HG03354 (cell line): ENCODE measurements around the gene PLEKHA4.
"Not testable (repeated sequence)": the region's sequence is repeated elsewhere in the genome, so short reads cannot be mapped to it uniquely, and the experiment has no call there.

Experiments
- ATAC-seq: cut with Tn5 transposase; IDR thresholded peaks from one replicate; pipeline ENCODE4 v1.9.1; 2021; ENCODE audit warnings: mild to moderate bottlenecking; ENCODE audit not compliant: unreplicated experiment, poor library complexity, severe bottlenecking

PLEKHA4 gene

GRCh38 chr19:48807590-48808308 lies 60.7 kb downstream of the PLEKHA4 start:
- ATAC-seq, result no peak

- ATAC-seq, result no peak
Observed at GRCh38 chr19:48806818-48807589, 61.4 kb downstream of the PLEKHA4 start.

- ATAC-seq, result no peak
Observed at GRCh38 chr19:48806518-48806817, 61.9 kb downstream of the PLEKHA4 start.

- no peak for ATAC-seq
Observed at GRCh38 chr19:48805452-48805851, 63.0 kb downstream of the PLEKHA4 start.

GRCh38 chr19:48804496-48804895 lies 63.9 kb downstream of the PLEKHA4 start:
- ATAC-seq, result no peak

- ATAC-seq, result no peak
Observed at GRCh38 chr19:48802623-48803022, 65.8 kb downstream of the PLEKHA4 start.

GRCh38 chr19:48799358-48800300 lies 68.8 kb downstream of the PLEKHA4 start:
- ATAC-seq, result no peak

- no peak for ATAC-seq
Observed at GRCh38 chr19:48798937-48799336, 69.5 kb downstream of the PLEKHA4 start.

- ATAC-seq, result no peak
Observed at GRCh38 chr19:48797103-48797502, 71.3 kb downstream of the PLEKHA4 start.

GRCh38 chr19:48796298-48797083 lies 71.9 kb downstream of the PLEKHA4 start:
- no peak for ATAC-seq

- ATAC-seq, result no peak
Observed at GRCh38 chr19:48795685-48796070, 72.7 kb downstream of the PLEKHA4 start.

GRCh38 chr19:48795055-48795684 lies 73.2 kb downstream of the PLEKHA4 start:
- peak; percentile 89 for ATAC-seq

GRCh38 chr19:48794291-48794690 lies 74.1 kb downstream of the PLEKHA4 start:
- ATAC-seq, result no peak

GRCh38 chr19:48793271-48793670 lies 75.1 kb downstream of the PLEKHA4 start:
- ATAC-seq, result no peak

GRCh38 chr19:48787331-48787730 lies 81.1 kb downstream of the PLEKHA4 start:
- not testable (repeated sequence) for ATAC-seq
